ENCODE data around the gene KDM2B.

Gene KDM2B

DNA sequence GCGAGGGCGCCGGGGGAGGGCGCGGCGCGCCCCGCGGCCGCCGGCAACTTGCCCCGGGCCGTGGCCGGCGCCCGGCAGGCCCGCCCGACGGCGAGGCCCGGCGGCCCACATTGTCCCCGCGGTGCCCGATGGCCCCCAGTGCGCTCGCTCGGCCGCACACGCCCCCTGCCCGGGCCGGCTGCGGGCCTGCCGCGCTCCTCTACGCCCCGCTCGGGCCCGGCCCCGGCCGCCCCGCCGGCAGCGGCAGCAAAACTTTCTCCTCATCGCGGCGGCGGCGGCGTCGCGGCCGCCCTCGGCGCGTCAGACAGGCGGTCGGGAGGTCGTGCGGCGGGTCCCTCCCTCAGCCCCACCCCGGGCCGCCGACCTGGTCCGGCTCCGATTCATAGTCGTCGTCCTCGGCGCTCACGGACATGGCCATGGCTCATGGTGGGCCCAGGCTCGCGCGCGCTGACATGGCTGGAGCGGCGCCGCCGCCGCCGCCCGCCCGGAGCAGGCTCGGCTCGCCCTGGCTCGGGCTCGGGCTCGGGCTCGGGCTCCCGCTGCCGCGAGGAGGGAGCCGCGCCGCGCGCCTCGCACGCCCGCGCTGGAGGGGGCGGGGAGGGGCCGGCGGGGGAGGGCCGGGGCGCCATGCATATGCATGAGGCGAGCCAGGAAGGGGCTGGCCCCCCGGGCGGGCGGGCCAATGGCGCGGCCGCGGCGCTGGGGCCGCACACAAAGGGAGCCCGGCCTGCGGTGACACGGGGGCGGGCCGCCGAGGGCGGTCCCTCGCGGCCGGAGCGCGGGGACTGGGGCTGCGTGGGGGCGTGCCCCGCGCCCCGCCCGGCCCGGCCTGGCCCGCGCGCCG is 113.8 kb downstream of the KDM2B start:
- peak; percentile 62 to 80 for DNase-seq (ENCODE audit: extremely low read depth in 1 of 2, low read depth in 1 of 2)

- peak in 1 of 2 donors; percentile 16 for DNase-seq (ENCODE audit: extremely low read depth in 1 of 2, low read depth in 1 of 2)
Observed at GRCh38 chr12:121465921-121466793, 114.7 kb downstream of the KDM2B start.

GRCh38 chr12:121464331-121464730 is 116.5 kb downstream of the KDM2B start:
- no peak for DNase-seq (ENCODE audit: extremely low read depth in 1 of 2, low read depth in 1 of 2)

DNA sequence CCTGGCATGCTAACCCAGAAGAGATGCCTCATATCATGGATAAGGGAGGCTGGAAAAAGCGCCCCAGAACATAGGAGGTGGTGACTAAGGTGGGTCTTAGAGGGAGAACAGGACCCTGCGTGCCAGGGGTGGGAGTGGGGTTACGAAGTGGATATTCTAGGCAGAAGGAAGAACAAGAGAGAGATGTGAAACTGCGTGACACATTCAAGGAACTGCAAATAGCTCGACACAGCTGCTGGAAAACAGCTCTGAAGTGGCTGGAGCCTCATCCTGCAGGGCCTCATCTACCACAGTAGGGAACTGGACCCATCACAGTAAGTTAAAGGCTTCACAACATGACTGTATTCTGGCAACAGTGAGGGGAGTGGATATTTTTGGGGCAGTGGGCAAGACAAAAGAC is 119.8 kb downstream of the KDM2B start:
- no peak for DNase-seq (ENCODE audit: extremely low read depth in 1 of 2, low read depth in 1 of 2)

- DNase-seq (ENCODE audit: extremely low read depth in 1 of 2, low read depth in 1 of 2), result no peak
Observed at GRCh38 chr12:121456551-121456950, 124.3 kb downstream of the KDM2B start.

- no peak for DNase-seq (ENCODE audit: extremely low read depth in 1 of 2, low read depth in 1 of 2)
Observed at GRCh38 chr12:121455766-121456420, 124.9 kb downstream of the KDM2B start.

- no peak for DNase-seq (ENCODE audit: extremely low read depth in 1 of 2, low read depth in 1 of 2)
Observed at GRCh38 chr12:121454921-121455320, 125.9 kb downstream of the KDM2B start.

DNA sequence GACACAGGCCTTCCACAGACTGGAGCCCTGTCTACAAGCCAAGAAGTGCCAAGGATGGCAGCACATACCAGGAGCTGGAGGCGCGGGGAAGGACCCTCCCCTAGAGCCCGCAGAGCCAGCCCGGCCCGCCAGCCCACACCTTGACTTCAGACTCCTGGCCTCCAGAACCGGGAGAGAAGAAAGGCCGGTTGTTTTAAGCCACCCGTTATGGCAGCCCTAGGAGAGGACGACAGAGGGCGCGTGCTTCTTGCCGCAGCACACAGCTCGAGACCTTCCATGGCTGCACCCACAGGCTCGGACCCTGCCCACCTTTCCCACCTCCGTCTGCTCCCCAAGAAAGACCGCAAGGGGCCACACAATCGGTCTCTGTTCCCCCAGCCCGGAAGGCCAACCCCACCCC is 127.2 kb downstream of the KDM2B start:
- no peak for DNase-seq (ENCODE audit: extremely low read depth in 1 of 2, low read depth in 1 of 2)

- no peak for DNase-seq (ENCODE audit: extremely low read depth in 1 of 2, low read depth in 1 of 2)
Observed at GRCh38 chr12:121452985-121453360, 127.8 kb downstream of the KDM2B start.

DNA sequence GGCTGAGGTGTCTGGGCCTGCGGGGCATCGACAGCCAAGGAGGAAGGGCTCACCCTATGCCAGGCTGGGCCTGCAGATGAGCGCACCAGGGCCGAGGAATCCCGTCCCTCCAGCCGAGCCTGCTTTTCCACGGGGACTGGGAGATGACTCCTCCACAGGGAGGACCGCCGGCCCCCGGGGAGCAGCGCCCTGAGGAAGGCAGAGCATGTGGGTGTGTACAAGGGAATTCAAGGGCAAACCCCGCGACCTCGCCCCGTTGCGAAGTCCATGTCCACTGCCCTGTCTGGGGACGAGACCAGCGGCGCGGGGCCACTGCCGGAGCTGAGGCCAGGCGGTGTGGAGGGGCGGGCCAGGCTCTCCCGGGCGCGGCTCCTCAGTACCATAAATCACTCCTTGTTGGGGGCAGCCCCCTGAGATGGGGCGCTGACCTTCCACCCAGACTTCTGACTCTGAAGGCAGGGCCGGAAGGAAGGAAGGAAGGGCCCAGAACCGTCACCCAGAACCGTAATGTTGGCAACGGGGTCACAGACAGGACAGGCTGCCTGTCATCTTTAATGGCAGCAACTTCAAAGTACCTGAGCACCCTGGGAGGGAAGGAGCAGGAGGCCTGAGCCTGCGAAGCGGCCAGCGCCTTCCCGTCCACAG is 128.4 kb downstream of the KDM2B start:
- DNase-seq (ENCODE audit: extremely low read depth in 1 of 2, low read depth in 1 of 2), result no peak

DNA sequence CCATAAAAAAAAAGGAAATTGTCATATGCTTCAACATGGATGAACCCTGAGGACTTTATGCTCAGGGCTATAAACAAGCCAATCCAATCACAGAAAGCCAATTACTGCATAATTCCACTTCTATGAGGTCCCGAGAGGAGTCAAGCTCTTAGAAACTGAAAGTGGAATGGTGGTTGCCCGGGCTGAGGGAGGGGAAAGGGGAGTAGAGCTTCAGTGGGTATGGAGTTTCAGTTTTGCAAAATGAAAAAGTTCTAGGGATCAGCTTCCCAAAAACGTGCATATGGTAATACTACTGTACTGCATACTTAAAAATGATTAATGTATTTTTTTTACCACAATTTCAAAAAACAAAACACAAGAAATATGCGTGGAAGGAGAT is 128.9 kb downstream of the KDM2B start:
- no peak for DNase-seq (ENCODE audit: extremely low read depth in 1 of 2, low read depth in 1 of 2)

DNA sequence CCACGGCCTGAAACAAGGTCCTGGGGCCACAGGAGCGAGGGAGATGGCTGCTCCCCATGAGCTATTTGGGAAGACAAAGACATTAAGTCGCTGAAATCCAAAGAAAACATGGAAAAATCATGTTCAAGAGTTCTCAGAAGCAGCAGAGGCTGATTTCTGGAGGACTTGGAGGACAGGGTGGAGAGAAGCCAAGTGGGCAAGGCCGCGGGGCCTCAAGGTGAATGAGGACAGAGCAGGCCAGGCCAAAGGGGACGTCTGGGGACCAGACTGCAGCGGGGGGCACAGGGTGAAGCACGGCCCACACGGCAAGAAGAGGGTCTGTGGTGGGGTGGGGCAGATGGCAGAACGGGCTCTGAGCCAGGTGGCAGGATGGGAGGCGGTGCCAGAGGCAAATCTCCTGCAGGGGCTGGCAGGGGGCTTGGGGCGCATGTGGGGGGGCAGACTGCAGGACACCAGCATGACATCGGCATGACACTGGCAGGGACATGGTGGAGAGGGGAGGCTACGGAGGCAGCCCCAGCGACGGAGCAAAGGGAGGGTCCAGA is 132.0 kb downstream of the KDM2B start:
- no peak for DNase-seq (ENCODE audit: extremely low read depth in 1 of 2, low read depth in 1 of 2)

GRCh38 chr12:121446750-121447149 is 134.1 kb downstream of the KDM2B start:
- DNase-seq (ENCODE audit: extremely low read depth in 1 of 2, low read depth in 1 of 2), result no peak

GRCh38 chr12:121444842-121445202 is 136.0 kb downstream of the KDM2B start:
- no peak for DNase-seq (ENCODE audit: extremely low read depth in 1 of 2, low read depth in 1 of 2)

DNA sequence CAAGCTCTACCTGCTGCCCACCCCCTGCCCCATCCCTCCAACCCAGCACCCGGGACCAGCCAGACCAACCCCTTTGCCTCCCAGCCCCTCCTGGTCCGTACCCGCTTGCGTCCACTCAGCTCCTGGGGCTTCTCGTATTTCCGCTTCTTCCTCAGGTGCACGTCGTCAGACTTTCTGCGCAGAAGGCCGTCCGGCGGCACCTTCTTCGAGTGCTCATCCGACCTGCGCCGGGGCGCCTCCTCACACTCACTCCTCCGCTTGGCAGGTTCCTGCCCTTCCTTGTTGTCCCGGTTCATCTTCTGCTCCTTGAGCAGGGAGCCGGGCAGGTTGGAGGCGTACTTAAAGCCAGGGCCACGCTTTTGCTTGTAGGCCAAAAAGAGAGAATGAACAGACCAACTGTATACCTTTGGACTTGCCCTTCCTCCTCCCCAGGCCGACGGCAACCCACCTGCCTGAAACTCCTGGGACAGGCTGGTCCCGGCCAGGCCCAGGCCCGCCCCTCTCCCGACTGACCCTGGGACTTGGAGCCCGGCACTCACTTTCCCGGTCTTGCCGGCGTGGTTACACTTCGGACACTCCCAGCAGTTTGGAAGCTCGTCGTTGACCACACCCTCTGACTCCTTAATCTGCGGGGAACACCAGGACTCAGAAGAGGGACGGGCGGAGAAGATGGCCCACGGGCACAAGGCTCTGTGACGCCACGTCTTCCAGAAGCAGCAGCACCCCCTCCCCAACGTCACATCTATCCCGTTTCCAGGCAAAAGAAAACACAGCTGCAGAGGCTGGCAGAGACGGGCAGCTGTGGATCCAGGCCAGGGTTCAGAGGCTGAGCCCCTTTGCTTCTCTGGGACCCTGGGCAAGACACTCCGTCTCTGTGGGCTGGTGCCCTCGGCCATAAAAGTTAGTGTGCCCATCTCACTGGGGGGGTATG is 136.6 kb downstream of the KDM2B start:
- DNase-seq (ENCODE audit: extremely low read depth in 1 of 2, low read depth in 1 of 2), result no peak

GRCh38 chr12:121443193-121443870 is 137.5 kb downstream of the KDM2B start:
- peak in 1 of 2 donors; percentile 51 for DNase-seq (ENCODE audit: extremely low read depth in 1 of 2, low read depth in 1 of 2)

- DNase-seq (ENCODE audit: extremely low read depth in 1 of 2, low read depth in 1 of 2), result no peak
Observed at GRCh38 chr12:121442028-121442948, 138.5 kb downstream of the KDM2B start.

- no peak for DNase-seq (ENCODE audit: extremely low read depth in 1 of 2, low read depth in 1 of 2)
Observed at GRCh38 chr12:121441555-121441954, 139.3 kb downstream of the KDM2B start.
